Heart left ventricle (tissue), 13 donors: ENCODE data around the gene C2orf68.

ENCODE experiments used
- POLR2A ChIP-seq, 2 donors: fragments of 450-650 bp; IDR thresholded peaks; one replicate each; pipeline ENCODE4 v1.6.1; 2017; ENCODE audit warnings: antibody characterized with exemption in 2 of 2, mild to moderate bottlenecking in 2 of 2, moderate library complexity in 2 of 2
- TF ChIP-seq, protein P1 (sequence below), 12 donors: fragments of 200-600 bp; sonication (generic) in 4 of 12; IDR thresholded peaks; one replicate each; pipeline versions ENCODE4 v1.5.0 to v1.8.0; 2018 to 2022; ENCODE audit warnings: antibody characterized with exemption in 12 of 12, mild to moderate bottlenecking in 5 of 12
- donor health status: ischemic (EF 13 %, LVEDD 7.1; RV severe dilation, severe dysfunction).
- donor health status: DM: no; HTN: yes; CAD: no.
- donor health status: DM: no; HTN: no; CAD: no.
- donor health status: ischemic (EF 25% LVEDD 6.9; RV normal size, moderate dysfunction).
- donor health status: ischemic (EF 25% LVEDD 5.7; RV mildly dilated, moderate dysfunction).
- donor health status: ischemic (EF 35%, LVEDD 5.7; RV mildly dilated, moderate dysfunction).
- donor health status: nonischemic (EF 11% LVEDD 7.7; RV severe dilation, severe dysfunction).
- donor health status: DM: yes; HTN: yes; CAD: no.
- donor health status: PGD.
- donor health status: ischemic (EF 29% LVEDD 5.4; RV normal size, mild dysfunction).
- donor health status: nonischemic (EF 23%, LVEDD 6.1; RV moderate dilation, normal function).

DNA sequence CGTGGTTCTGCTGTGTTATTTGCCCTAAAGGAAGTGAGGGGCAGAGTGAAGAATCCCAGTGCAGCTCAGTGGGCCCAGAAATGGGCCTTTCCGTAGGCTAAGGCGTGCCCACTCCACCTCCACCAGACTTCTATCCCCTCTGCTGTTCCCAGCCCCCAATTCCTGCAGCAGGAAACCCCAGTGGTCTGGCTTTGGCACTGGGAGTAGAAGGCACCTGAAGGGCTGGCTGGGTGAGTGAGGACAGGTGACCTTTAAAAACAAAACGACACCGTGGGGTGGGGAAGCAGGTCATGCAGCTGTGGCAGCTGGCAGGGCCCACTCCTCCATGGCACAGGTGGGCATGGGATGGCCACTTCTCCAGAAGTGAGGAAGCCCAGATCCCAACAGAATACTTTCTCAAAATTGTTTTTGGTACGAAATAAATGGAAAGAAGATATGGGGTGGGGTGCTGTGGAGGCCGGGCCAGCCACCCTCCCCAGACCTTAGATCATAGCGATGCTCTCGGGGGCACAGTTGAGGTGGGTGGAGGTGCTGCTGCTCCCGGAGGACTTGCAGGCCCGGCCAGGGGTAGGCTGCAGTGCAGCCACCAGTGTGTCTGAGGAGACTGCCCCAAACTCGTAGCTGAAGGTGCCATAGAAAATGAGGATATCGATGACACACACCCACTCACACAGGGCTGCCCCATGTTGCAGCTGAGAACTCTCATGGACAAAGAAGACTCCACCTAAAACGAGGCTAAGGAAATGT is 13.1 kb downstream of the C2orf68 start:
- TF ChIP-seq, protein P1, sequence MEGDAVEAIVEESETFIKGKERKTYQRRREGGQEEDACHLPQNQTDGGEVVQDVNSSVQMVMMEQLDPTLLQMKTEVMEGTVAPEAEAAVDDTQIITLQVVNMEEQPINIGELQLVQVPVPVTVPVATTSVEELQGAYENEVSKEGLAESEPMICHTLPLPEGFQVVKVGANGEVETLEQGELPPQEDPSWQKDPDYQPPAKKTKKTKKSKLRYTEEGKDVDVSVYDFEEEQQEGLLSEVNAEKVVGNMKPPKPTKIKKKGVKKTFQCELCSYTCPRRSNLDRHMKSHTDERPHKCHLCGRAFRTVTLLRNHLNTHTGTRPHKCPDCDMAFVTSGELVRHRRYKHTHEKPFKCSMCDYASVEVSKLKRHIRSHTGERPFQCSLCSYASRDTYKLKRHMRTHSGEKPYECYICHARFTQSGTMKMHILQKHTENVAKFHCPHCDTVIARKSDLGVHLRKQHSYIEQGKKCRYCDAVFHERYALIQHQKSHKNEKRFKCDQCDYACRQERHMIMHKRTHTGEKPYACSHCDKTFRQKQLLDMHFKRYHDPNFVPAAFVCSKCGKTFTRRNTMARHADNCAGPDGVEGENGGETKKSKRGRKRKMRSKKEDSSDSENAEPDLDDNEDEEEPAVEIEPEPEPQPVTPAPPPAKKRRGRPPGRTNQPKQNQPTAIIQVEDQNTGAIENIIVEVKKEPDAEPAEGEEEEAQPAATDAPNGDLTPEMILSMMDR (IDR thresholded peaks at IDR 0.05): no peak
- TF ChIP-seq POLR2A (IDR thresholded peaks at IDR 0.05): no peak
